Thyroid gland (tissue), 4 donors: Measurements from ENCODE around the gene FOXO1.

Source experiments
- CTCF ChIP-seq, 6 experiments: fragments of 200-600 bp in 3 of 6; fragments of 450-650 bp in 3 of 6; sonication (generic) in 3 of 6; IDR thresholded peaks; one replicate each; pipeline ENCODE4 v1.5.1; 2016 to 2019; ENCODE audit warnings: antibody characterized with exemption in 6 of 6, mild to moderate bottlenecking in 2 of 6, inconsistent platforms in 1 of 6, moderate library complexity in 1 of 6
- POLR2A ChIP-seq, 2 donors: fragments of 450-650 bp; IDR thresholded peaks; one replicate each; pipeline ENCODE4 v1.6.1; 2017; ENCODE audit warnings: antibody characterized with exemption in 2 of 2, mild to moderate bottlenecking in 2 of 2, moderate library complexity in 1 of 2

GRCh38 chr13:40508767-40509342, 157.6 kb downstream of the FOXO1 start:
- no peak for TF ChIP-seq POLR2A (IDR thresholded peaks at IDR 0.05)
- TF ChIP-seq CTCF (IDR thresholded peaks at IDR 0.05), result no peak
